HepG2 (cell line): ENCODE measurements around the gene CRNKL1.

Experiments used
- ATAD3A ChIP-seq: sonication (generic); formaldehyde crosslinking; IDR thresholded peaks from 2 replicates; pipeline ENCODE4 v1.4.0; 2020; ENCODE audit warnings: missing genetic modification reagents
- ATF6 ChIP-seq: sonication (generic); formaldehyde crosslinking; conservative IDR thresholded peaks from 2 replicates; pipeline ENCODE4 v1.4.0; 2020; ENCODE audit warnings: missing genetic modification reagents
- HOXA7 ChIP-seq: sonication (generic); formaldehyde crosslinking; IDR thresholded peaks from 2 replicates; pipeline ENCODE4 v1.8.1; 2022; ENCODE audit warnings: mild to moderate bottlenecking, missing genetic modification reagents, moderate library complexity
- KLF16 ChIP-seq, 2 experiments: sonication (generic) in 1 of 2; formaldehyde crosslinking in 1 of 2; IDR thresholded peaks; 2 replicates each; pipeline versions ENCODE4 v1.6.1 to v1.8.0; 2016 to 2023; ENCODE audit warnings: missing genetic modification reagents in 2 of 2, missing compliant biosample characterization in 1 of 2
- SP2 ChIP-seq: sonication (generic); formaldehyde crosslinking; IDR thresholded peaks from 2 replicates; pipeline ENCODE4 v1.5.1; 2020; ENCODE audit warnings: mild to moderate bottlenecking, missing genetic modification reagents
- ZBTB34 ChIP-seq: sonication (generic); formaldehyde crosslinking; IDR thresholded peaks from 2 replicates; pipeline ENCODE4 v1.8.0; 2022; ENCODE audit warnings: mild to moderate bottlenecking, missing genetic modification reagents

GRCh38 chr20:20021835-20022234, 30.4 kb downstream of the CRNKL1 start:
- no peak for TF ChIP-seq ATF6
- TF ChIP-seq KLF16 (CRISPR knock-in tag; IDR thresholded peaks at IDR 0.05), result no peak
- TF ChIP-seq HOXA7 (CRISPR knock-in tag), result no peak
- no peak for TF ChIP-seq SP2 (CRISPR knock-in tag)
- TF ChIP-seq ATAD3A (CRISPR knock-in tag), result no peak
- TF ChIP-seq ZBTB34, result no peak
